Uterus (tissue), 4 donors: ENCODE results near the gene WDR11. TPM values are rescaled to one million over a fixed set of nuclear protein-coding genes. Genes with fewer than 3 reads are reported as not detected.

Experiments used
- DNase-seq, 2 donors: peaks; one replicate each; pipeline ENCODE4 v3.0.0-alpha.2; 2019 to 2020
- H3K27ac ChIP-seq, 2 donors: fragments of 200-600 bp; sonication (generic); 1 replicate in 1 of 2; 2 replicates in 1 of 2; pipeline ENCODE4 v1.5.1; 2016 to 2018
- H3K27me3 ChIP-seq, 2 donors: fragments of 200-600 bp; sonication (generic); one replicate each; pipeline ENCODE4 v1.5.1; 2018 to 2019; ENCODE audit warnings: control low read depth in 1 of 2
- H3K36me3 ChIP-seq, 2 donors: fragments of 200-600 bp; sonication (generic); one replicate each; pipeline ENCODE4 v1.5.1; 2019; ENCODE audit warnings: control low read depth in 1 of 2
- H3K4me1 ChIP-seq, 2 donors: fragments of 200-600 bp; sonication (generic); one replicate each; pipeline ENCODE4 v1.5.1; 2018 to 2019; ENCODE audit warnings: control low read depth in 1 of 2
- H3K4me3 ChIP-seq, 2 donors: fragments of 200-600 bp; sonication (generic); 1 replicate in 1 of 2; 2 replicates in 1 of 2; pipeline ENCODE4 v1.5.1; 2018 to 2019; ENCODE audit warnings: mild to moderate bottlenecking in 1 of 2
- H3K9me3 ChIP-seq, 2 donors: fragments of 200-600 bp; sonication (generic); one replicate each; pipeline ENCODE4 v1.5.1; 2019; ENCODE audit warnings: control low read depth in 1 of 2
- POLR2A ChIP-seq, 2 donors: fragments of 450-650 bp; IDR thresholded peaks; one replicate each; pipeline ENCODE4 v1.6.1; 2016; ENCODE audit warnings: antibody characterized with exemption in 2 of 2, mild to moderate bottlenecking in 1 of 2, moderate library complexity in 1 of 2
- intact Hi-C: fragments of 100-400 bp; cut with DNase I; formaldehyde crosslinking; loops from one replicate; pipeline ENCODE4 v1.15.1; 2023; ENCODE audit warnings: low total_unique reads
- total RNA-seq, 4 donors: library from RNA; depleted of rRNA in 3 of 4; stranded (reverse); fragments of >200 nt in 3 of 4; gene quantifications; one replicate each; pipeline versions ENCODE4 v1.1.0 to v1.2.4, GENCODE V29; 2014 to 2023
- TF ChIP-seq, protein P1 (sequence below), 4 experiments: fragments of 200-600 bp in 2 of 4; fragments of 450-650 bp in 2 of 4; sonication (generic) in 2 of 4; IDR thresholded peaks; one replicate each; pipeline ENCODE4 v1.5.1; 2016 to 2019; ENCODE audit warnings: antibody characterized with exemption in 4 of 4, mild to moderate bottlenecking in 2 of 4, moderate library complexity in 1 of 4
- donor health status: DM: yes; HTN: yes; CAD: no.

Gene WDR11
- total RNA-seq, 4 donors from 2014 or later, result 68.6 to 102 (median 79.5) TPM

DNA sequence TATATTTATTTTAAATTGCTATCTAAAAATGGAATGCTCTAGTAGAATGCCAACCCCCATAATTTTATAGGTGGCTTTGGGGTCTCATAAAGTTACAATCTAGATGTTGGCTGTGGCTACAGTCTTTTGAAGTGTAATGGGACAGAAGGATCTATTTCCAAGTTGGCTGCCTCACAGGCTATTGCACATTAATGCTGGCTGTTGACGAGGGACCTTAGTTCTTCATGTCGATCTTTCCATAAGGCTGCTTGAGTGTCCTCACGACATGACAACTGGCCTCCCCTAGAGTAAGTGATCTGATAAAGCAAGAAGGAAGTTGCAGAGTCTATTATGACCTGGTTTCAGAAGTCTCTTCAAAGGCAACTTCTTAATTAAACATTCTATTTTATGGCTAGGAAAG lies 36.3 kb downstream of the WDR11 start:
- Histone ChIP-seq H3K4me1 (no peaks in the 10 kb centered on the region), H3K4me3 (no peak overlapping the region), H3K27me3 (no peaks in the 10 kb centered on the region), H3K36me3 (no peaks in the 10 kb centered on the region), H3K9me3 (no peaks in the 10 kb centered on the region), H3K27ac (no peak overlapping the region)
- no peak for DNase-seq
- intact Hi-C loops, result no loop called here
- TF ChIP-seq, protein P1, sequence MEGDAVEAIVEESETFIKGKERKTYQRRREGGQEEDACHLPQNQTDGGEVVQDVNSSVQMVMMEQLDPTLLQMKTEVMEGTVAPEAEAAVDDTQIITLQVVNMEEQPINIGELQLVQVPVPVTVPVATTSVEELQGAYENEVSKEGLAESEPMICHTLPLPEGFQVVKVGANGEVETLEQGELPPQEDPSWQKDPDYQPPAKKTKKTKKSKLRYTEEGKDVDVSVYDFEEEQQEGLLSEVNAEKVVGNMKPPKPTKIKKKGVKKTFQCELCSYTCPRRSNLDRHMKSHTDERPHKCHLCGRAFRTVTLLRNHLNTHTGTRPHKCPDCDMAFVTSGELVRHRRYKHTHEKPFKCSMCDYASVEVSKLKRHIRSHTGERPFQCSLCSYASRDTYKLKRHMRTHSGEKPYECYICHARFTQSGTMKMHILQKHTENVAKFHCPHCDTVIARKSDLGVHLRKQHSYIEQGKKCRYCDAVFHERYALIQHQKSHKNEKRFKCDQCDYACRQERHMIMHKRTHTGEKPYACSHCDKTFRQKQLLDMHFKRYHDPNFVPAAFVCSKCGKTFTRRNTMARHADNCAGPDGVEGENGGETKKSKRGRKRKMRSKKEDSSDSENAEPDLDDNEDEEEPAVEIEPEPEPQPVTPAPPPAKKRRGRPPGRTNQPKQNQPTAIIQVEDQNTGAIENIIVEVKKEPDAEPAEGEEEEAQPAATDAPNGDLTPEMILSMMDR (IDR thresholded peaks at IDR 0.05), result no peak
- no peak for TF ChIP-seq POLR2A (IDR thresholded peaks at IDR 0.05)

DNA sequence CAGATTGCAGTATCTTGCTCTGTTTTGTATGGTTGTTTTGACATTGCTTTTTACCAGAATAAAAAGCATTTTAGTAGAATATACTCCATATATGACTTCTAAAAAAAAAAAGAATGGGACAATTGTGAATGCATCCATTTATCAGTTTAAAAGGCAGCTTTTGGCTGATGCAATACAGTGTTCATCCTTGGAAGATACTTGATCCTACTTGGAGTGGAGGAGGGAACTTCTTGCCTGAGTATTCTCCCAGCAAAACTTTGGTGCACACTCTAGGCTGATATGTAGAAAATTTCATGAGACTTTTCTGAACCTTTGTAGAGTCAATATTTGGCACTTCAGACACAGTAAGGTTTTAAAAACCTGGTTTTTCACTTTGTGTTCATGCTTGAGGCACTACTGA lies 40.2 kb downstream of the WDR11 start:
- no peaks in the 10 kb centered on the region for H3K9me3 ChIP-seq
- no peak for DNase-seq
- H3K27ac ChIP-seq, result no peak overlapping the region
- H3K4me1 ChIP-seq, result no peaks in the 10 kb centered on the region
- no peaks in the 10 kb centered on the region for H3K27me3 ChIP-seq
- intact Hi-C loops, result no loop called here
- no peak overlapping the region for H3K4me3 ChIP-seq
- TF ChIP-seq, protein P1 (IDR thresholded peaks at IDR 0.05), result no peak
- TF ChIP-seq POLR2A (IDR thresholded peaks at IDR 0.05), result no peak
- no peaks in the 10 kb centered on the region for H3K36me3 ChIP-seq

DNA sequence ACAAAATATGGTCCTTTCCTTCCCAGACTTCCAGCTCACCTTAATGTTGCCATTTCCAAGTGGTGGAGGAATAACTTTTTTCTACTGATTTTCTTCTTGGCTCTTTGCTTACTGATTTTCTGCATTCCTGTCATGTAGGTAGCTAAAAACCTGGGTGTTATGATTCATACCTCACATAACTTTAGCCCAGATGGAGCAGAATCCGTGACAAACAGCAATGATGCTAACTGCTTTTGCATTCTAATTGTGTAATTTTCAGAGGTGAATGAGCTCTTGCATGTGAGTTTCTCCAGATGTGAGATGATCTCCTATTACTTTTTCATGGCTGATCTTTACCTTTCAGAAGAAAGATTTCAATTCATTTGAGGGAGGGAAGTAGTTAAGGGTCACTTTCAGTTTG lies 43.4 kb downstream of the WDR11 start:
- Histone ChIP-seq H3K27ac (no peak overlapping the region), H3K9me3 (no peaks in the 10 kb centered on the region), H3K36me3 (no peaks in the 10 kb centered on the region), H3K4me3 (no peak overlapping the region), H3K27me3 (no peaks in the 10 kb centered on the region), H3K4me1 (no peaks in the 10 kb centered on the region)
- no peak for DNase-seq
- intact Hi-C loops, result no loop called here
- TF ChIP-seq POLR2A (IDR thresholded peaks at IDR 0.05), result no peak
- TF ChIP-seq, protein P1 (IDR thresholded peaks at IDR 0.05), result no peak

DNA sequence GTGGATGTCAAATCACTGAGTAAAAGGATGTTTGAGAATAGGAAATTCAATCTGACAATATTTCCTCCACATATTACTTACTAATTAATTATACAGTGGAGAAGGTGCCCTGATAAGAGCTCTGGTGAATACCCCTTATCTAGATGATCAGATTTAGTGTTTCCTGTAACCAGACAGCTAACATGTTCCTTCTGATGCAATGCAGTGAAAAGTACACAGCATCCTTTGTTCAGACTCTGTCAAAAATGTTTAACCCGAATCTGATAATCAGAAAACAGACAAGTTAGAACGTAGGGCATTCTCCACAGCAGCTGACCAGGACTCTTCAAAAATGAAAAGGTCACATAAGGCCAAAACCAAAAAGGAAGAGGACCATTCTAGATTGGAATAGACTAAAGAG lies 46.2 kb downstream of the WDR11 start:
- intact Hi-C loops, result no loop called here
- Histone ChIP-seq H3K4me3 (no peak overlapping the region), H3K27me3 (no peaks in the 10 kb centered on the region), H3K36me3 (no peaks in the 10 kb centered on the region), H3K4me1 (no peaks in the 10 kb centered on the region), H3K9me3 (no peaks in the 10 kb centered on the region), H3K27ac (no peak overlapping the region)
- TF ChIP-seq POLR2A (IDR thresholded peaks at IDR 0.05), result no peak
- TF ChIP-seq, protein P1 (IDR thresholded peaks at IDR 0.05), result no peak
- no peak for DNase-seq

DNA sequence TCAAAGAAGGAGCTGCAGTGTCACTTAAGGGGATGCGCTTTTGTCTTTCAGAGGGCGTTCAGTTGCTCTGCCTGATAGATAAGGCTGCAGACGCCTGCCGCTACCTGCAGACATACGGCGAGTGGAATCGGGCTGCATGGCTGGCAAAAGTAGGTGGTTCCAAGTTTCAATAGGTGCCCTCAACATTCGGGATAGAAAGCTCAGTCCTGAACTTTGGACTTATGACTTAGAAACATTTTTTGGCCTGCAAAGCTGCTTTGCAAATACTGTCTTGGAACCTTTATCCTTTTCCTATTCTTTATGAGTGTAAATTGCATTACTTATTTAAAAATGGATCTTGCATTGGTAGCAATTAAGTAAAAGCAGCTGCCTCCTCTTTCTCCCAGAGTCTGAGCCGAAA lies 54.1 kb downstream of the WDR11 start:
- TF ChIP-seq POLR2A (IDR thresholded peaks at IDR 0.05), result no peak
- TF ChIP-seq, protein P1 (IDR thresholded peaks at IDR 0.05), result no peak
- Histone ChIP-seq H3K4me3 (no peak overlapping the region), H3K4me1 (no peaks in the 10 kb centered on the region), H3K36me3 (peaks cover 0 to 4% of the 10 kb centered on the region in 2 donors), H3K9me3 (no peaks in the 10 kb centered on the region), H3K27me3 (no peaks in the 10 kb centered on the region), H3K27ac (no peak overlapping the region)
- no peak for DNase-seq
- intact Hi-C loops, result no loop called here
